HepG2 (cell line): ENCODE data around the gene C9orf85. TPM values are rescaled to one million over a fixed set of nuclear protein-coding genes. Genes with fewer than 3 reads are reported as not detected.

ENCODE experiments used
- ATAC-seq: fragments of 200-7000 bp; cut with Tn5 transposase; 3 replicates; pipeline ENCODE4 v1.9.1; 2020; ENCODE audit warnings: mild to moderate bottlenecking, moderate library complexity
- BruUV-seq: library from RNA; stranded (reverse); fragments of 400-500 nt; replicated peaks from 2 replicates; lab custom pipeline; 2021; lab: Mats Ljungman, UMichigan
- CTCF ChIA-PET: fragments of 300-600 bp; formaldehyde crosslinking; extraction: SDS; loops from one replicate; lab custom pipeline; 2021; ENCODE audit warnings: low total read pairs, inconsistent platforms, low intra/inter-chr PET ratio; lab: Yijun Ruan, JAX
- POLR2A ChIA-PET: fragments of 350-600 bp; sonication (Branson Sonifier 250); formaldehyde crosslinking; loops from one replicate; lab custom pipeline; 2020; ENCODE audit warnings: antibody characterized with exemption, inconsistent platforms; lab: Yijun Ruan, JAX
- DNase-seq: peaks from one replicate; pipeline ENCODE4 v3.0.0-alpha.2; 2015; ENCODE audit warnings: low spot score
- FAIRE-seq: peaks from 3 replicates; lab custom pipeline; 2011; peaks lifted over from hg19 to GRCh38; lab: Jason Lieb, UNC
- H2AFZ ChIP-seq: one replicate; pipeline ENCODE4 v1.6.1; 2011; ENCODE audit warnings: low read length, inconsistent platforms
- H3K27ac ChIP-seq: fragments of 300-600 bp; 3 replicates; pipeline ENCODE4 v1.8.0; 2011; ENCODE audit warnings: mixed run types, mild to moderate bottlenecking, mixed read lengths, low read length, inconsistent platforms; ENCODE audit not compliant: insufficient read depth; ENCODE audit errors: extremely low read length
- H3K27me3 ChIP-seq, 2 experiments: fragments of 200-600 bp in 1 of 2; 2 replicates in 1 of 2; 3 replicates in 1 of 2; pipeline versions ENCODE4 v1.6.0 to v1.8.0; 2011; ENCODE audit warnings: low read length in 2 of 2, mild to moderate bottlenecking in 2 of 2, moderate library complexity in 2 of 2, inconsistent platforms in 1 of 2; ENCODE audit not compliant: insufficient read depth in 2 of 2, control insufficient read depth in 1 of 2
- H3K36me3 ChIP-seq, 2 experiments: fragments of 200-600 bp in 1 of 2; replicated peaks in 1 of 2; 2 replicates in 1 of 2; 3 replicates in 1 of 2; pipeline versions ENCODE4 v1.5.1 to v1.8.0; 2011; ENCODE audit warnings: low read length in 2 of 2, inconsistent platforms in 1 of 2; ENCODE audit not compliant: insufficient read depth in 2 of 2, control insufficient read depth in 1 of 2
- H3K4me1 ChIP-seq: 2 replicates; pipeline ENCODE4 v1.5.1; 2012; ENCODE audit warnings: low read length, inconsistent platforms; ENCODE audit not compliant: insufficient read depth
- H3K4me2 ChIP-seq: 2 replicates; pipeline ENCODE4 v1.6.0; 2011; ENCODE audit warnings: low read depth, low read length, inconsistent platforms
- H3K4me3 ChIP-seq, 3 experiments: fragments of 200-600 bp in 1 of 3; sonication (generic), shearing (Covaris generic) in 1 of 3; replicated peaks in 1 of 3; 2 replicates each; pipeline ENCODE4 v1.5.1; 2011 to 2016; ENCODE audit warnings: low read length in 3 of 3, inconsistent platforms in 2 of 3, low read depth in 2 of 3, mild to moderate bottlenecking in 2 of 3, control low read depth in 1 of 3, mixed read lengths in 1 of 3; ENCODE audit not compliant: insufficient read depth in 1 of 3
- H3K79me2 ChIP-seq: one replicate; pipeline ENCODE4 v1.6.1; 2011; ENCODE audit warnings: low read length, inconsistent platforms; ENCODE audit not compliant: insufficient read depth
- H3K9ac ChIP-seq: 2 replicates; pipeline ENCODE4 v1.6.0; 2011; ENCODE audit warnings: mild to moderate bottlenecking, low read depth, low read length, inconsistent platforms; ENCODE audit not compliant: insufficient read depth
- H3K9me3 ChIP-seq: 2 replicates; pipeline ENCODE4 v1.5.1; 2012; ENCODE audit warnings: mild to moderate bottlenecking, low read length
- H4K20me1 ChIP-seq: 2 replicates; pipeline ENCODE4 v1.6.0; 2011; ENCODE audit warnings: inconsistent platforms, mild to moderate bottlenecking, low read length, moderate library complexity; ENCODE audit not compliant: insufficient read depth
- ASH2L ChIP-seq: fragments of 300-600, 200-600 bp; sonication (generic); IDR thresholded peaks from 2 replicates; pipeline ENCODE4 v1.7.0; 2017; ENCODE audit warnings: low read depth, mild to moderate bottlenecking, moderate library complexity, mixed read lengths, low read length; ENCODE audit not compliant: insufficient read length
- CREB1 ChIP-seq, 2 experiments: fragments of 450-650 bp in 1 of 2; IDR thresholded peaks; 2 replicates each; pipeline ENCODE4 v1.6.1; 2016 to 2017; ENCODE audit warnings: control low read depth in 1 of 2, mild to moderate bottlenecking in 1 of 2, missing compliant biosample characterization in 1 of 2, missing genetic modification characterization in 1 of 2
- EEA1 ChIP-seq: sonication (generic); formaldehyde crosslinking; IDR thresholded peaks from 2 replicates; pipeline ENCODE4 v1.5.1; 2020; ENCODE audit warnings: mild to moderate bottlenecking, missing genetic modification reagents, borderline replicate concordance
- ETV5 ChIP-seq: IDR thresholded peaks from 2 replicates; pipeline ENCODE4 v1.6.1; 2018; ENCODE audit warnings: missing biosample characterization, missing genetic modification reagents, inconsistent platforms, borderline replicate concordance
- GFI1 ChIP-seq: sonication (generic); formaldehyde crosslinking; IDR thresholded peaks from 2 replicates; pipeline ENCODE4 v1.5.0; 2020; ENCODE audit warnings: missing genetic modification reagents, mild to moderate bottlenecking, borderline replicate concordance
- HDAC6 ChIP-seq: fragments of 200-600 bp; sonication (generic); IDR thresholded peaks from 2 replicates; pipeline ENCODE4 v1.7.0; 2017; ENCODE audit warnings: mild to moderate bottlenecking, antibody characterized with exemption, low read length, low read depth
- HNRNPUL1 ChIP-seq: fragments of 200-400 bp; formaldehyde crosslinking; IDR thresholded peaks from 2 replicates; pipeline ENCODE4 v1.6.1; 2017; ENCODE audit warnings: low read depth, mild to moderate bottlenecking, low read length, moderate library complexity
- KLF15 ChIP-seq: sonication (generic); formaldehyde crosslinking; IDR thresholded peaks from 2 replicates; pipeline ENCODE4 v1.8.1; 2023; ENCODE audit warnings: borderline replicate concordance, mild to moderate bottlenecking, inconsistent platforms, missing genetic modification reagents, mixed read lengths
- MBNL3 ChIP-seq: fragments of 250-450 bp; sonication (Bioruptor Pico); conservative IDR thresholded peaks from 2 replicates; pipeline ENCODE4 v1.8.0; 2022; ENCODE audit warnings: mild to moderate bottlenecking, inconsistent platforms
- PAX8 ChIP-seq: sonication (generic); formaldehyde crosslinking; IDR thresholded peaks from 2 replicates; pipeline ENCODE4 v1.8.0; 2022; ENCODE audit warnings: mild to moderate bottlenecking, missing genetic modification reagents, borderline replicate concordance
- SP2 ChIP-seq: sonication (generic); formaldehyde crosslinking; IDR thresholded peaks from 2 replicates; pipeline ENCODE4 v1.5.1; 2020; ENCODE audit warnings: mild to moderate bottlenecking, missing genetic modification reagents
- SRF ChIP-seq: IDR thresholded peaks from 2 replicates; pipeline ENCODE4 v1.6.1; 2011; ENCODE audit warnings: mild to moderate bottlenecking, low read depth, low read length, moderate library complexity
- ZBTB20 ChIP-seq: sonication (generic); formaldehyde crosslinking; IDR thresholded peaks from 2 replicates; pipeline ENCODE4 v1.8.1; 2023; ENCODE audit warnings: missing genetic modification reagents, low read depth, mild to moderate bottlenecking, borderline replicate concordance
- ZNF225 ChIP-seq: sonication (generic); formaldehyde crosslinking; IDR thresholded peaks from 2 replicates; pipeline ENCODE4 v1.4.0; 2020; ENCODE audit warnings: mild to moderate bottlenecking, missing genetic modification reagents
- ZNF251 ChIP-seq: sonication (generic); formaldehyde crosslinking; IDR thresholded peaks from 2 replicates; pipeline ENCODE4 v1.9.0; 2021; ENCODE audit warnings: mild to moderate bottlenecking, missing genetic modification reagents
- ZNF746 ChIP-seq: sonication (generic); formaldehyde crosslinking; IDR thresholded peaks from 2 replicates; pipeline ENCODE4 v1.8.0; 2022; ENCODE audit warnings: mild to moderate bottlenecking, missing genetic modification reagents
- in situ Hi-C: cut with HindIII; loops from 2 replicates; pipeline ENCODE4 v1.10.0; 2017; ENCODE audit warnings: low pct_unique_long_range_greater_than_20kb; ENCODE audit not compliant: extremely low pct_ligation_motif_present
- intact Hi-C: fragments of 100-400 bp; cut with micrococcal nuclease; formaldehyde crosslinking; loops from one replicate; pipeline ENCODE4 v1.10.0; 2022; ENCODE audit not compliant: unreplicated experiment
- polyA plus RNA-seq, 8 experiments: library from polyadenylated mRNA; depleted of rRNA in 3 of 8; stranded (reverse) in 7 of 8; unstranded in 1 of 8; fragments of >200 nt; fragmentation: Illumina TruSeq in 4 of 8; extraction: Trizol in 4 of 8; gene quantifications; 2 replicates each; pipeline versions ENCODE4 v1.2.1 to v1.2.3, GENCODE V29; 2011 to 2016; ENCODE audit warnings: low read depth in 4 of 8, missing spikeins in 1 of 8, mixed read lengths in 1 of 8; ENCODE audit not compliant: insufficient read depth in 1 of 8
- total RNA-seq, 5 experiments: library from RNA; depleted of rRNA; stranded (reverse); fragments of >200 nt; fragmentation: Illumina TruSeq; extraction: Trizol; gene quantifications; 2 replicates each; pipeline ENCODE4 v1.2.3, GENCODE V29; 2016; ENCODE audit warnings: low read depth in 1 of 5
- TF ChIP-seq, protein P1 (sequence below): sonication (generic); formaldehyde crosslinking; IDR thresholded peaks from 2 replicates; pipeline ENCODE4 v1.5.0; 2020; ENCODE audit warnings: mild to moderate bottlenecking, missing genetic modification reagents
- TF ChIP-seq, protein P2 (sequence below): IDR thresholded peaks from 2 replicates; pipeline ENCODE4 v1.6.1; 2018; ENCODE audit warnings: missing genetic modification reagents
- TF ChIP-seq, protein P3 (sequence below): sonication (generic); formaldehyde crosslinking; conservative IDR thresholded peaks from 2 replicates; pipeline ENCODE4 v1.8.0; 2022; ENCODE audit warnings: low read depth, missing genetic modification reagents

Gene C9orf85
- total and polyA plus RNA-seq, 2 of the 13 experiments (the other 11 are each of a cell fraction or from before 2014, with no cell fraction given): 9.9 to 13.9 TPM

DNA sequence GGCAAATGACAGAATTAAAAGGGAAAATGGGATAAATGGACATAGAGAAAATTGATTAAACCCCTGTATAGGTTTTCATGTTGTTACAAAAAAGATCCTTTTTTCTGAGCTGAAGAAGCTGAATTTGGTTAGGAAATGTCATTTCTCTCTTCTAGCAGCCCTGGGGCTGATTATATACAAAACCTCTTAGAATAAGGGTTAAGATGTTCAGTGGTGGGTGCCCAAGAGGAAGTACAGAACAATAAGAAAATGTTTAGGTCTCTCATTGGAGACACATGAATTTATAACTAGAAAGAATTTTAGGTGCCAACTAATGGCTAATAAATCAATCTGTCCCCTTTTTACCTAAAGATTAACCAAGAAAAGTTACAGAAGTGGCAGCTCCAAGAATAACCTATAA is 14.7 kb upstream of the C9orf85 start:
- intact Hi-C loops (no loop called here), in situ Hi-C loops (no loop called here)
- peaks cover 9% of the 10 kb centered on the region for H3K4me1 ChIP-seq
- POLR2A ChIA-PET: interaction anchor here (1.5 kb wide), 1 partner anchor 14 kb away, joined by 3 read pairs; the partner anchor contains the start of genes ABHD17B and C9orf85
- peaks cover 86% of the 10 kb centered on the region for H3K79me2 ChIP-seq
- H3K4me2 ChIP-seq: no peak overlapping the region
- no peak for ATAC-seq
- H4K20me1 ChIP-seq: peaks cover 3% of the 10 kb centered on the region; the same call in 1 of the 2 replicates
- H3K27ac ChIP-seq: no peak overlapping the region
- no peaks in the 10 kb centered on the region for H3K27me3 ChIP-seq
- FAIRE-seq: no peak
- H2AFZ ChIP-seq: no peak overlapping the region
- CTCF ChIA-PET: no interaction called here
- H3K36me3 ChIP-seq: peaks cover 0 to 2% of the 10 kb centered on the region in 2 experiments; a peak in 1 of 5 replicates
- DNase-seq: no peak
- no peak overlapping the region for H3K9ac ChIP-seq
- no peaks in the 10 kb centered on the region for H3K9me3 ChIP-seq
- H3K4me3 ChIP-seq: no peak overlapping the region
- no TSS peak for BruUV-seq
- TF ChIP-seq SP2 (CRISPR knock-in tag) (no peak), KLF15 (no peak), GFI1 (CRISPR knock-in tag) (no peak), CREB1 (IDR thresholded peaks at IDR 0.05) (no peak), CREB1 (CRISPR knock-in tag; IDR thresholded peaks at IDR 0.05) (no peak), ETV5 (CRISPR knock-in tag) (no peak), ASH2L (no peak), MBNL3 (CRISPR knock-in tag) (no peak), HNRNPUL1 (no peak), ZNF746 (CRISPR knock-in tag) (no peak), ZNF225 (CRISPR knock-in tag) (no peak), ZNF251 (CRISPR knock-in tag) (no peak), EEA1 (CRISPR knock-in tag) (no peak), ZBTB20 (no peak), HDAC6 (no peak), PAX8 (CRISPR knock-in tag) (no peak), SRF (no peak)
- TF ChIP-seq, protein P1, sequence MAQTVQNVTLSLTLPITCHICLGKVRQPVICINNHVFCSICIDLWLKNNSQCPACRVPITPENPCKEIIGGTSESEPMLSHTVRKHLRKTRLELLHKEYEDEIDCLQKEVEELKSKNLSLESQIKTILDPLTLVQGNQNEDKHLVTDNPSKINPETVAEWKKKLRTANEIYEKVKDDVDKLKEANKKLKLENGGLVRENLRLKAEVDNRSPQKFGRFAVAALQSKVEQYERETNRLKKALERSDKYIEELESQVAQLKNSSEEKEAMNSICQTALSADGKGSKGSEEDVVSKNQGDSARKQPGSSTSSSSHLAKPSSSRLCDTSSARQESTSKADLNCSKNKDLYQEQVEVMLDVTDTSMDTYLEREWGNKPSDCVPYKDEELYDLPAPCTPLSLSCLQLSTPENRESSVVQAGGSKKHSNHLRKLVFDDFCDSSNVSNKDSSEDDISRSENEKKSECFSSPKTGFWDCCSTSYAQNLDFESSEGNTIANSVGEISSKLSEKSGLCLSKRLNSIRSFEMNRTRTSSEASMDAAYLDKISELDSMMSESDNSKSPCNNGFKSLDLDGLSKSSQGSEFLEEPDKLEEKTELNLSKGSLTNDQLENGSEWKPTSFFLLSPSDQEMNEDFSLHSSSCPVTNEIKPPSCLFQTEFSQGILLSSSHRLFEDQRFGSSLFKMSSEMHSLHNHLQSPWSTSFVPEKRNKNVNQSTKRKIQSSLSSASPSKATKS (CRISPR knock-in tag): no peak
- TF ChIP-seq, protein P2, sequence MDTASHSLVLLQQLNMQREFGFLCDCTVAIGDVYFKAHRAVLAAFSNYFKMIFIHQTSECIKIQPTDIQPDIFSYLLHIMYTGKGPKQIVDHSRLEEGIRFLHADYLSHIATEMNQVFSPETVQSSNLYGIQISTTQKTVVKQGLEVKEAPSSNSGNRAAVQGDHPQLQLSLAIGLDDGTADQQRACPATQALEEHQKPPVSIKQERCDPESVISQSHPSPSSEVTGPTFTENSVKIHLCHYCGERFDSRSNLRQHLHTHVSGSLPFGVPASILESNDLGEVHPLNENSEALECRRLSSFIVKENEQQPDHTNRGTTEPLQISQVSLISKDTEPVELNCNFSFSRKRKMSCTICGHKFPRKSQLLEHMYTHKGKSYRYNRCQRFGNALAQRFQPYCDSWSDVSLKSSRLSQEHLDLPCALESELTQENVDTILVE (CRISPR knock-in tag): no peak
- TF ChIP-seq, protein P3, sequence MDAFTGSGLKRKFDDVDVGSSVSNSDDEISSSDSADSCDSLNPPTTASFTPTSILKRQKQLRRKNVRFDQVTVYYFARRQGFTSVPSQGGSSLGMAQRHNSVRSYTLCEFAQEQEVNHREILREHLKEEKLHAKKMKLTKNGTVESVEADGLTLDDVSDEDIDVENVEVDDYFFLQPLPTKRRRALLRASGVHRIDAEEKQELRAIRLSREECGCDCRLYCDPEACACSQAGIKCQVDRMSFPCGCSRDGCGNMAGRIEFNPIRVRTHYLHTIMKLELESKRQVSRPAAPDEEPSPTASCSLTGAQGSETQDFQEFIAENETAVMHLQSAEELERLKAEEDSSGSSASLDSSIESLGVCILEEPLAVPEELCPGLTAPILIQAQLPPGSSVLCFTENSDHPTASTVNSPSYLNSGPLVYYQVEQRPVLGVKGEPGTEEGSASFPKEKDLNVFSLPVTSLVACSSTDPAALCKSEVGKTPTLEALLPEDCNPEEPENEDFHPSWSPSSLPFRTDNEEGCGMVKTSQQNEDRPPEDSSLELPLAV (CRISPR knock-in tag): no peak
